Measurements from ENCODE around the gene PLA2R1.

The PLA2R1 gene

GRCh38 chr2:159907909-159908308 lies 154.5 kb downstream of the PLA2R1 start:
- Histone ChIP-seq H3K27me3 (replicated peaks) (no peaks in the 10 kb centered on the region), H3K4me3 (ENCODE audit: low read depth, low read length) (no peak overlapping the region), H3K27ac (no peak overlapping the region), H3K36me3 (replicated peaks) (no peaks in the 10 kb centered on the region)
- in situ Hi-C loops (cut with HindIII; ENCODE audit: low pct_ligation_motif_present, low sequenced_read_pairs), result no loop called here
- no peak for TF ChIP-seq CTCF (IDR thresholded peaks at IDR 0.05; ENCODE audit: low read depth, low read length, missing control alignments)
- no peak for DNase-seq

GRCh38 chr2:159905926-159906714 lies 156.3 kb downstream of the PLA2R1 start:
- Histone ChIP-seq H3K4me3 (ENCODE audit: low read depth, low read length) (no peak overlapping the region), H3K27me3 (replicated peaks) (no peaks in the 10 kb centered on the region), H3K36me3 (replicated peaks) (no peaks in the 10 kb centered on the region), H3K27ac (no peak overlapping the region)
- in situ Hi-C loops (cut with HindIII; ENCODE audit: low pct_ligation_motif_present, low sequenced_read_pairs), result no loop called here
- TF ChIP-seq CTCF (IDR thresholded peaks at IDR 0.05; ENCODE audit: low read depth, low read length, missing control alignments), result no peak
- no peak for DNase-seq

- Histone ChIP-seq H3K4me3 (ENCODE audit: low read depth, low read length) (peak overlapping the region; percentile 27), H3K27me3 (replicated peaks) (no peaks in the 10 kb centered on the region), H3K27ac (no peak overlapping the region), H3K36me3 (replicated peaks) (no peaks in the 10 kb centered on the region)
- in situ Hi-C loops (cut with HindIII; ENCODE audit: low pct_ligation_motif_present, low sequenced_read_pairs), result no loop called here
- no peak for DNase-seq
- TF ChIP-seq CTCF (IDR thresholded peaks at IDR 0.05; ENCODE audit: low read depth, low read length, missing control alignments), result no peak
These were observed 157.5 kb downstream of the PLA2R1 start for GRCh38 chr2:159904959-159905305.

- no peak within 1 kb of the TSS for H3K27ac ChIP-seq
- no peak for TF ChIP-seq CTCF (IDR thresholded peaks at IDR 0.05; ENCODE audit: low read depth, low read length, missing control alignments)
- H3K36me3 ChIP-seq (replicated peaks), result no peaks in the 10 kb centered on the region
- H3K4me3 ChIP-seq (ENCODE audit: low read depth, low read length), result peak within 1 kb of the TSS; percentile 41
- H3K27me3 ChIP-seq (replicated peaks), result no peaks in the 10 kb centered on the region
- in situ Hi-C loops (cut with HindIII; ENCODE audit: low pct_ligation_motif_present, low sequenced_read_pairs), result no loop called here
- DNase-seq, result no peak
These were observed 158.1 kb downstream of the PLA2R1 start, which contains the start of gene LY75 for GRCh38 chr2:159904127-159904958. Gene LY75, minus strand, starts transcription at chr2:159904756.

GRCh38 chr2:159903443-159904126 lies 158.8 kb downstream of the PLA2R1 start:
- no peaks in the 10 kb centered on the region for H3K27me3 ChIP-seq (replicated peaks)
- H3K4me3 ChIP-seq (ENCODE audit: low read depth, low read length), result peak overlapping the region; percentile 41
- in situ Hi-C loops (cut with HindIII; ENCODE audit: low pct_ligation_motif_present, low sequenced_read_pairs), result no loop called here
- no peak for TF ChIP-seq CTCF (IDR thresholded peaks at IDR 0.05; ENCODE audit: low read depth, low read length, missing control alignments)
- H3K36me3 ChIP-seq (replicated peaks), result no peaks in the 10 kb centered on the region
- peak; percentile 62 for DNase-seq
- H3K27ac ChIP-seq, result no peak overlapping the region

Measured in brain microvascular endothelial cell (primary cell).